Ovary (tissue), 3 donors: ENCODE results near the gene CPNE6.

ENCODE experiments used
- EP300 ChIP-seq: sonication (generic); formaldehyde crosslinking; IDR thresholded peaks from one replicate; pipeline ENCODE4 v1.6.1; 2017; ENCODE audit warnings: antibody characterized with exemption
- POLR2A ChIP-seq: fragments of 450-650 bp; IDR thresholded peaks from one replicate; pipeline ENCODE4 v1.6.1; 2017; ENCODE audit warnings: antibody characterized with exemption, mild to moderate bottlenecking, moderate library complexity
- TF ChIP-seq, protein P1 (sequence below), 3 donors: fragments of 450-650 bp in 2 of 3; fragments of 200-600 bp in 1 of 3; IDR thresholded peaks; one replicate each; pipeline versions ENCODE4 v1.5.1 to v1.8.0; 2016 to 2022; ENCODE audit warnings: antibody characterized with exemption in 3 of 3, mild to moderate bottlenecking in 1 of 3
- donor health status: DM: no; HTN: no; CAD: no.

DNA sequence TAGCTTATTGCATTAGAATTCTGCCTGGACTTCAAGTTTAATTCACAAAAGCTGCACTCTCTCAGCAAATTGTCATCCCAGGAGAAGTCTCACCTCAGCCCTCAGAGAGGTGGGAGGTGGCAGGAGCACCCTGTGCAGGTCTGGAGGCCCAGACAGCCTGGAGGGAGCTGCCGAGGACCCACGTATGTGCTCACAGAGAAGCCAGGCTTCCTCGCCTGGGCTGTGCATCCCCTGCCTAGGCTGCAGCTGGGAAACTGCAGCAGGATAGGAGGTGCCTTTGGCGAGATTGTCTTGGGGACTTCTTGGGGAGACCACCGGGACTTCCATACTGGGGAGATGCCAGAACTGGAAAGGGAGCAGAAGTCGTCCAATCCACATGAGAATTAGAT, 8.8 kb downstream of the CPNE6 start:
- TF ChIP-seq, protein P1, sequence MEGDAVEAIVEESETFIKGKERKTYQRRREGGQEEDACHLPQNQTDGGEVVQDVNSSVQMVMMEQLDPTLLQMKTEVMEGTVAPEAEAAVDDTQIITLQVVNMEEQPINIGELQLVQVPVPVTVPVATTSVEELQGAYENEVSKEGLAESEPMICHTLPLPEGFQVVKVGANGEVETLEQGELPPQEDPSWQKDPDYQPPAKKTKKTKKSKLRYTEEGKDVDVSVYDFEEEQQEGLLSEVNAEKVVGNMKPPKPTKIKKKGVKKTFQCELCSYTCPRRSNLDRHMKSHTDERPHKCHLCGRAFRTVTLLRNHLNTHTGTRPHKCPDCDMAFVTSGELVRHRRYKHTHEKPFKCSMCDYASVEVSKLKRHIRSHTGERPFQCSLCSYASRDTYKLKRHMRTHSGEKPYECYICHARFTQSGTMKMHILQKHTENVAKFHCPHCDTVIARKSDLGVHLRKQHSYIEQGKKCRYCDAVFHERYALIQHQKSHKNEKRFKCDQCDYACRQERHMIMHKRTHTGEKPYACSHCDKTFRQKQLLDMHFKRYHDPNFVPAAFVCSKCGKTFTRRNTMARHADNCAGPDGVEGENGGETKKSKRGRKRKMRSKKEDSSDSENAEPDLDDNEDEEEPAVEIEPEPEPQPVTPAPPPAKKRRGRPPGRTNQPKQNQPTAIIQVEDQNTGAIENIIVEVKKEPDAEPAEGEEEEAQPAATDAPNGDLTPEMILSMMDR (IDR thresholded peaks at IDR 0.05) = no peak
- TF ChIP-seq POLR2A = no peak
- no peak for TF ChIP-seq EP300
